ENCODE results near the gene IRF2BPL.

- no peak for TF ChIP-seq CTCF (conservative IDR thresholded peaks at IDR 0.05; ENCODE audit: low read depth, low read length)
- no peak for TF ChIP-seq EZH2 (IDR thresholded peaks at IDR 0.05; ENCODE audit: low read length, unreplicated experiment)
- TF ChIP-seq EZH2phosphoT487 (IDR thresholded peaks at IDR 0.05; ENCODE audit: borderline replicate concordance, low read length): no peak
Observed at GRCh38 chr14:77012193-77012765, 16.2 kb downstream of the IRF2BPL start.

Data from PC-3 (cell line).